CD14-positive monocyte (primary cell): ENCODE results near the gene PLA2G2E. TPM values are rescaled to one million over a fixed set of nuclear protein-coding genes. Genes with fewer than 3 reads are reported as not detected.
"Not testable (repeated sequence)": the region's sequence is repeated elsewhere in the genome, so short reads cannot be mapped to it uniquely, and the experiment has no call there.

ENCODE experiments used
- DNase-seq, 3 donors: peaks; one replicate each; pipeline ENCODE4 v3.0.0-alpha.2; 2011 to 2022
- H2AFZ ChIP-seq: 2 replicates; pipeline ENCODE4 v1.6.0; 2012; ENCODE audit warnings: mild to moderate bottlenecking, low read depth, low read length, inconsistent platforms; ENCODE audit not compliant: insufficient read depth, poor library complexity, severe bottlenecking
- H3K27ac ChIP-seq, 2 donors: 1 replicate in 1 of 2; 2 replicates in 1 of 2; pipeline ENCODE4 v1.5.1; 2012 to 2013; ENCODE audit warnings: low read length in 2 of 2, control low read depth in 1 of 2, inconsistent platforms in 1 of 2, low read depth in 1 of 2, mild to moderate bottlenecking in 1 of 2
- H3K27me3 ChIP-seq, 2 donors: one replicate each; pipeline versions ENCODE4 v1.6.0 to v1.6.1; 2011 to 2013; ENCODE audit warnings: low read length in 2 of 2; ENCODE audit not compliant: control insufficient read depth in 2 of 2, insufficient read depth in 2 of 2
- H3K36me3 ChIP-seq, 2 donors: replicated peaks in 1 of 2; 1 replicate in 1 of 2; 2 replicates in 1 of 2; pipeline versions ENCODE4 v1.5.1 to v1.6.1; 2012 to 2013; ENCODE audit warnings: low read length in 2 of 2, control low read depth in 1 of 2, inconsistent platforms in 1 of 2, mild to moderate bottlenecking in 1 of 2; ENCODE audit not compliant: insufficient read depth in 2 of 2, control insufficient read depth in 1 of 2
- H3K4me1 ChIP-seq, 2 donors: 1 replicate in 1 of 2; 2 replicates in 1 of 2; pipeline versions ENCODE4 v1.5.1 to v1.6.1; 2012 to 2013; ENCODE audit warnings: low read length in 2 of 2, control low read depth in 1 of 2, inconsistent platforms in 1 of 2, mild to moderate bottlenecking in 1 of 2, moderate library complexity in 1 of 2; ENCODE audit not compliant: insufficient read depth in 2 of 2, control insufficient read depth in 1 of 2
- H3K4me2 ChIP-seq: replicated peaks from 2 replicates; pipeline ENCODE3; 2012; ENCODE audit warnings: low read length, moderate library complexity, mild to moderate bottlenecking; ENCODE audit not compliant: poor library complexity, severe bottlenecking; ENCODE audit errors: extremely low read depth
- H3K4me3 ChIP-seq, 3 experiments: fragments of 200-600 bp in 1 of 3; sonication (generic) in 1 of 3; replicated peaks in 1 of 3; 1 replicate in 2 of 3; 2 replicates in 1 of 3; pipeline ENCODE4 v1.5.1; 2011 to 2013; ENCODE audit warnings: low read length in 3 of 3, mild to moderate bottlenecking in 3 of 3, control low read depth in 2 of 3, low read depth in 2 of 3, inconsistent platforms in 1 of 3, moderate library complexity in 1 of 3
- H3K79me2 ChIP-seq: 2 replicates; pipeline ENCODE4 v1.6.0; 2012; ENCODE audit warnings: mild to moderate bottlenecking, control low read depth, inconsistent platforms, low read length, moderate library complexity; ENCODE audit not compliant: insufficient read depth
- H3K9ac ChIP-seq: 2 replicates; pipeline ENCODE4 v1.6.0; 2017; ENCODE audit warnings: low read length, mild to moderate bottlenecking; ENCODE audit not compliant: insufficient read depth, poor library complexity, severe bottlenecking
- H3K9me3 ChIP-seq, 2 donors: replicated peaks in 1 of 2; 1 replicate in 1 of 2; 2 replicates in 1 of 2; pipeline versions ENCODE4 v1.5.1 to v1.6.1; 2012 to 2013; ENCODE audit warnings: low read length in 2 of 2, control low read depth in 1 of 2; ENCODE audit not compliant: control insufficient read depth in 1 of 2, insufficient read depth in 1 of 2
- H4K20me1 ChIP-seq: 2 replicates; pipeline ENCODE4 v1.6.0; 2012; ENCODE audit warnings: mild to moderate bottlenecking, low read length, control low read depth, moderate library complexity; ENCODE audit not compliant: insufficient read depth
- H3K27ac Mint-ChIP-seq, 7 donors: one replicate each; pipeline ENCODE4 v1.8.0; 2020; ENCODE audit warnings: mild to moderate bottlenecking in 7 of 7, mixed read lengths in 7 of 7, moderate library complexity in 6 of 7, inconsistent platforms in 2 of 7
- H3K27me3 Mint-ChIP-seq, 3 donors: one replicate each; pipeline ENCODE4 v1.8.0; 2021 to 2022; ENCODE audit warnings: low read depth in 3 of 3, mild to moderate bottlenecking in 3 of 3, mixed read lengths in 3 of 3, moderate library complexity in 3 of 3, inconsistent platforms in 1 of 3
- H3K36me3 Mint-ChIP-seq, 2 donors: one replicate each; pipeline ENCODE4 v1.8.0; 2020; ENCODE audit warnings: mixed read lengths in 2 of 2, inconsistent platforms in 1 of 2, mild to moderate bottlenecking in 1 of 2
- H3K4me1 Mint-ChIP-seq: one replicate; pipeline ENCODE4 v1.8.0; 2020; ENCODE audit warnings: mild to moderate bottlenecking, mixed read lengths
- H3K4me3 Mint-ChIP-seq, 2 donors: one replicate each; pipeline ENCODE4 v1.8.0; 2020; ENCODE audit warnings: mild to moderate bottlenecking in 2 of 2, mixed read lengths in 2 of 2, moderate library complexity in 1 of 2
- H3K9me3 Mint-ChIP-seq, 7 donors: one replicate each; pipeline ENCODE4 v1.8.0; 2020 to 2022; ENCODE audit warnings: mixed read lengths in 7 of 7, mild to moderate bottlenecking in 6 of 7, moderate library complexity in 6 of 7, inconsistent platforms in 2 of 7
- CTCF ChIP-seq: fragments of 200-600 bp; IDR thresholded peaks from one replicate; pipeline ENCODE4 v1.8.0; 2022; ENCODE audit warnings: antibody characterized with exemption, mild to moderate bottlenecking
- WGBS: methylation state at CpG from one replicate; pipeline ENCODE4 v1.1.5; 2013; ENCODE audit warnings: missing lambda C conversion rate; ENCODE audit not compliant: insufficient coverage; 5-methylcytosine and 5-hydroxymethylcytosine counted together
- intact Hi-C, 2 donors: fragments of 100-400 bp; cut with micrococcal nuclease; formaldehyde crosslinking; loops; one replicate each; pipeline versions ENCODE4 v1.15.0 to v1.15.1; 2023
- polyA plus RNA-seq, 3 donors: library from polyadenylated mRNA; depleted of rRNA in 1 of 3; unstranded in 2 of 3; stranded (reverse) in 1 of 3; fragments of 300-500 nt in 2 of 3; fragments of >200 nt in 1 of 3; fragmentation: Illumina TruSeq in 2 of 3; gene quantifications; 1 replicate in 2 of 3; 2 replicates in 1 of 3; pipeline ENCODE4 v1.2.3, GENCODE V29; 2012 to 2021

The PLA2G2E gene
- polyA plus RNA-seq, 3 donors, result not detected

GRCh38 chr1:19882111-19883071, 41.0 kb downstream of the PLA2G2E start, which contains the start of gene OTUD3:
Gene OTUD3, plus strand, starts transcription at chr1:19882395. Its CDS starts 119 bp downstream, at chr1:19882514.
- peak within 1 kb of the TSS; percentile 93 for H2AFZ ChIP-seq
- Mint-ChIP-seq H3K27ac (peak within 1 kb of the TSS; percentile 15 to 80 (median 73)), H3K9me3 (peaks cover 0 to 3% (median 0%) of the 10 kb centered on the region in 7 donors), H3K36me3 (peaks cover 0 to 4% of the 10 kb centered on the region in 2 donors), H3K27me3 (peaks cover 3 to 12% (median 4%) of the 10 kb centered on the region in 3 donors), H3K4me1 (peaks cover 26% of the 10 kb centered on the region), H3K4me3 (peak within 1 kb of the TSS; percentile 80 to 88)
- H3K36me3 ChIP-seq, result peaks cover 0 to 3% of the 10 kb centered on the region in 2 donors
- peak; percentile 92 for TF ChIP-seq CTCF
- DNase-seq, result peak; percentile 96
- H3K27me3 ChIP-seq, result no peaks in the 10 kb centered on the region
- WGBS, result under 1% methylated on average over 97 of the region's 97 CpGs
- H3K4me2 ChIP-seq, result peak within 1 kb of the TSS; percentile 95
- peaks cover 40% of the 10 kb centered on the region for H3K79me2 ChIP-seq
- H3K9me3 ChIP-seq, result no peaks in the 10 kb centered on the region
- H3K4me3 ChIP-seq, result peak within 1 kb of the TSS; percentile 45 to 86 (median 85)
- peak within 1 kb of the TSS; percentile 34 to 72 for H3K27ac ChIP-seq
- peaks cover 14 to 17% of the 10 kb centered on the region in 2 donors for H3K4me1 ChIP-seq
- peak within 1 kb of the TSS; percentile 82 for H3K9ac ChIP-seq
- intact Hi-C loops, result no loop called here
- peaks cover 6% of the 10 kb centered on the region for H4K20me1 ChIP-seq

GRCh38 chr1:19880841-19881240, 42.6 kb downstream of the PLA2G2E start:
- H2AFZ ChIP-seq, H3K27ac ChIP-seq, H3K4me3 Mint-ChIP-seq, H3K9me3 Mint-ChIP-seq, H3K36me3 Mint-ChIP-seq, DNase-seq, H3K4me3 ChIP-seq, H3K9ac ChIP-seq, H3K27ac Mint-ChIP-seq, H3K9me3 ChIP-seq, H3K27me3 ChIP-seq, H3K36me3 ChIP-seq, H3K4me2 ChIP-seq, H4K20me1 ChIP-seq, intact Hi-C loops: not testable (repeated sequence)
- WGBS, result no CpG with 5 or more reads among the region's 5 CpGs
- Histone ChIP-seq H3K79me2 (peaks cover 31% of the 10 kb centered on the region), H3K4me1 (peaks cover 14 to 17% of the 10 kb centered on the region in 2 donors)
- Mint-ChIP-seq H3K4me1 (peaks cover 23% of the 10 kb centered on the region), H3K27me3 (peaks cover 3 to 19% (median 6%) of the 10 kb centered on the region in 3 donors)
